NOMO-1 treated with DMSO at 0.1 percent for 48 hours (cell line): ENCODE data around the gene SENP3.
"Not testable (repeated sequence)": the region's sequence is repeated elsewhere in the genome, so short reads cannot be mapped to it uniquely, and the experiment has no call there.

Source experiments
- DNase-seq: peaks from one replicate; lab custom pipeline; 2025; ENCODE audit not compliant: unreplicated experiment; lab: John Stamatoyannopoulos, UW

Gene SENP3

GRCh38 chr17:7591596-7591995, 29.9 kb downstream of the SENP3 start:
- DNase-seq = no peak

GRCh38 chr17:7592422-7593021, 30.8 kb downstream of the SENP3 start:
- DNase-seq = no peak

GRCh38 chr17:7593296-7593695, 31.6 kb downstream of the SENP3 start:
- DNase-seq = no peak

GRCh38 chr17:7597561-7597960, 35.8 kb downstream of the SENP3 start:
- not testable (repeated sequence) for DNase-seq

GRCh38 chr17:7606280-7606679, 44.6 kb downstream of the SENP3 start:
- no peak for DNase-seq

- no peak for DNase-seq
Observed at GRCh38 chr17:7610641-7611040, 48.9 kb downstream of the SENP3 start.

GRCh38 chr17:7611635-7612293, 50.0 kb downstream of the SENP3 start:
- DNase-seq = no peak

GRCh38 chr17:7612294-7612640, 50.5 kb downstream of the SENP3 start:
- DNase-seq = no peak

GRCh38 chr17:7613769-7614424, 52.2 kb downstream of the SENP3 start:
- peak; percentile 39 for DNase-seq

- DNase-seq = peak; percentile 100
Observed at GRCh38 chr17:7614425-7615264, 52.9 kb downstream of the SENP3 start, which contains the start of gene FXR2. Gene FXR2, minus strand, starts transcription at chr17:7614897. Its CDS starts 365 bp downstream, at chr17:7614532.

GRCh38 chr17:7615265-7615747, 53.6 kb downstream of the SENP3 start:
- DNase-seq = no peak

- DNase-seq = no peak
Observed at GRCh38 chr17:7618608-7619007, 56.9 kb downstream of the SENP3 start.

- DNase-seq = no peak
Observed at GRCh38 chr17:7620835-7621234, 59.1 kb downstream of the SENP3 start.
